A673 (cell line): ENCODE results near the gene SNX8.

Experiments used
- EZH2 ChIP-seq: fragments of 200-600 bp; sonication (generic); IDR thresholded peaks from 2 replicates; pipeline ENCODE4 v1.6.1; 2017; ENCODE audit warnings: borderline replicate concordance, low read depth, mild to moderate bottlenecking, mixed read lengths, antibody characterized with exemption, low read length; ENCODE audit not compliant: poor library complexity, severe bottlenecking
- TF ChIP-seq, protein P1 (sequence below): fragments of 300-800, 200-600 bp; sonication (generic); conservative IDR thresholded peaks from 2 replicates; pipeline ENCODE4 v1.5.1; 2017; ENCODE audit warnings: low read depth, mild to moderate bottlenecking, antibody characterized with exemption, low read length, moderate library complexity, mixed read lengths

DNA sequence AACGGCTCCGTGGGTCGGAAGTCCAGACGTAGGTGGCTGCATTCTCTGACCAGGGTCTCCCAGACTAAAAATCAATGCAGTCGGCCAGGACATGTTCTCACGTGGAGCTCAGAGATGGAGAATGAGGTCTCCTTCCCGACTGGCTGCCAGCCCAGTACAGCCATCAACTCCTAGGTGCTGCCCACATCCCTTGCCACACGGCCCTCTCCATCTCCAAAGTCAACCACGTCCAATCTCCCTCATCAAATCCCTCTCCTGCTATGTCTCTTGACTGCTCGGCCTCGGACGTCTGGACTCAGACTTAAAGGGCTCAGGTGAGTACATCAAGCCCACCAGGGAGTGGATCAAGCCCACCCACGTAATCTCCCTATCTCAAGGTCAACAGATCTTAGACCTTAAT is 88.4 kb downstream of the SNX8 start:
- TF ChIP-seq, protein P1, sequence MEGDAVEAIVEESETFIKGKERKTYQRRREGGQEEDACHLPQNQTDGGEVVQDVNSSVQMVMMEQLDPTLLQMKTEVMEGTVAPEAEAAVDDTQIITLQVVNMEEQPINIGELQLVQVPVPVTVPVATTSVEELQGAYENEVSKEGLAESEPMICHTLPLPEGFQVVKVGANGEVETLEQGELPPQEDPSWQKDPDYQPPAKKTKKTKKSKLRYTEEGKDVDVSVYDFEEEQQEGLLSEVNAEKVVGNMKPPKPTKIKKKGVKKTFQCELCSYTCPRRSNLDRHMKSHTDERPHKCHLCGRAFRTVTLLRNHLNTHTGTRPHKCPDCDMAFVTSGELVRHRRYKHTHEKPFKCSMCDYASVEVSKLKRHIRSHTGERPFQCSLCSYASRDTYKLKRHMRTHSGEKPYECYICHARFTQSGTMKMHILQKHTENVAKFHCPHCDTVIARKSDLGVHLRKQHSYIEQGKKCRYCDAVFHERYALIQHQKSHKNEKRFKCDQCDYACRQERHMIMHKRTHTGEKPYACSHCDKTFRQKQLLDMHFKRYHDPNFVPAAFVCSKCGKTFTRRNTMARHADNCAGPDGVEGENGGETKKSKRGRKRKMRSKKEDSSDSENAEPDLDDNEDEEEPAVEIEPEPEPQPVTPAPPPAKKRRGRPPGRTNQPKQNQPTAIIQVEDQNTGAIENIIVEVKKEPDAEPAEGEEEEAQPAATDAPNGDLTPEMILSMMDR: no peak
- no peak for TF ChIP-seq EZH2
